HG03039 (cell line): Measurements from ENCODE around the gene TOP2A.
A peak's percentile ranks its signal among the peaks of the same experiment; 100 is the strongest.

Source experiments
- ATAC-seq: cut with Tn5 transposase; IDR thresholded peaks from one replicate; pipeline ENCODE4 v1.9.1; 2021; ENCODE audit warnings: mild to moderate bottlenecking, moderate library complexity; ENCODE audit not compliant: unreplicated experiment

Gene TOP2A

GRCh38 chr17:40348562-40349476 is 68.9 kb downstream of the TOP2A start:
- no peak for ATAC-seq

DNA sequence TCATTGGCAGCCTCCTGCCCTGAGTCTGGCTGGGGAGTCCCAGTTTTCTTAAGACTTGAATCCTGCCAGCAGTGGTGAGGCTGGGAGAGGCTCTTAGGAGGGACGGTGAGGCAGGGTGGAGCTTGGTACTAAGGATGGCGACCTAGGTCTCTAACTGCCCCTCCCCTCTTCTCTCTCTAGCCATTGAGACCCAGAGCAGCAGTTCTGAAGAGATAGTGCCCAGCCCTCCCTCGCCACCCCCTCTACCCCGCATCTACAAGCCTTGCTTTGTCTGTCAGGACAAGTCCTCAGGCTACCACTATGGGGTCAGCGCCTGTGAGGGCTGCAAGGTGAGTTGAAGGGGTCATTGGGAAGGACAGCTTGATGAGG is 69.6 kb downstream of the TOP2A start:
- ATAC-seq = no peak

DNA sequence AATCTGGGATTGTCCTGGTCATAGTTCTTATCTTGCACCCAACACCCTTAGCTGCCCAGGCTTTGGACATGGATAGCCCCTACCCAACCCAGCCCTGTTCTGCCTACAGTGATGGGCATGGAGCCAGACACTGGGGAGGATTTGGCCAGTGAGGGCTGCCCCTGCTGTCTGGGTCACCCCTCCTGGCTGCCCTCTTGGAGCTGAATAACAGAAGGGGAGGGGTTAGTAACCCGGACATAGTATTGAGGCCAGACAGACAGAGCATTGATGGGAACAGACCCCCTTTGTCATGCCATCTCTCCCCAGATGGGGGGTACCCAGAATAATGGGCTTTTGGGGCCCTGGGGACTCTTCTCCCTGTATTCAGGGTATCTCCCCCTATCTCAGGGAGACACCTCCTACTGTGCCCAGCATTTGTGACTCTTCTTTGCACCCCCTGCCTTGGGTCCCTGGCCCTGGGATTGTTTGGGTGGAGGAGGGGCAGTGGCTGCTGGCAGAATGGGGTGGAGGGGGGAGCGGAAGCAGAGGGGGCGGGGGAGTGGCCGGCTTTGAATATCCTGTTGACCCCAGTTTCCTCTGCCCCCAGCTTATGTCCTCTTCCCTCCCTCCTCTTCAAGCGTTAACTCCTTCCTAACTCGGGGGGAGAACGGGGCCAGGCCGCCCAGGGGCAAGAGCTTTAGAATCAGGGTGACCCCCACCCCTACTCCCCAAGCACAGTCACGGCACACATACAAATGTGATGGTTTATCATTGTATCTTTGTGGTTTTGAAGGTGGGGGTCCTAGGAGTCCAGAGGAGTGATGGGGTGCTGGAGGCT is 70.2 kb downstream of the TOP2A start:
- ATAC-seq = no peak

GRCh38 chr17:40346765-40347158 is 70.9 kb downstream of the TOP2A start:
- ATAC-seq = no peak

DNA sequence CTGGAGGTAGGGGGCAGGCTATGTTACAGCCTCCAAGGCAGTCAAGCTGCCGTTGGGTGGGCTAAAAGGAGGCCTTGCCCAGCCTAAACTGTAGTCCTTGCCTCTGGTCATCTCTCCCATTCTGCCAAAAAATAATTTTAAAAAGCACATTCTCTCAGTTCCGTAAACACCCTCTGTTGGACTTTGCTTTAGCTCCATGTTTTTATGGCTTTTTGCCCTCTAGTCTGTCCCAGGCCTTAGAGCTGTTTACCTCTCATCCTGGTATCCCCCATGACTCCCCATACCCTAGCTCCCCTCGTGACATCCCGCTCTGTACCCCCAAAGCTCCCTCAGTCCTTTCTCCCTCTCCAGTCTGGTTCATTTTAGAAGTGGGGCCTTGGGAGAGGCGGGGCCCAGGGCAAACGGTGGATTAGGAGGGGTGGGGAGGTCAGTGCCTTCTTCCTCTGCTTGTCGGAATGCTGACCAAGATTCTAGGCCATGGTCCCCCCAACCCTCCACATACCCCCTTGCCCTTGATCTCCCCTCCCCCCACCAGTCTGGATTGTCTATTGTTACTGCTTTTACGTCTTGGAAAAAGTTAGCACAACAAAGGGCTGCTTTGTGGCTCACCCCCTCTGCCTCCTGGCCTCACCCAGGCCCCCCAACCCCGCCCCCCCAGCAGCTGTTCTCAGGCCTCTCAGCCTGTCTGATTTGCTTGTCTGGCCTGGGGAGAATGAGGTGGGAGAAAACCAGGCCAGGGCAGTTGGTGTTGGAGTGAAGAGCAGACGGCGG is 71.5 kb downstream of the TOP2A start:
- no peak for ATAC-seq

DNA sequence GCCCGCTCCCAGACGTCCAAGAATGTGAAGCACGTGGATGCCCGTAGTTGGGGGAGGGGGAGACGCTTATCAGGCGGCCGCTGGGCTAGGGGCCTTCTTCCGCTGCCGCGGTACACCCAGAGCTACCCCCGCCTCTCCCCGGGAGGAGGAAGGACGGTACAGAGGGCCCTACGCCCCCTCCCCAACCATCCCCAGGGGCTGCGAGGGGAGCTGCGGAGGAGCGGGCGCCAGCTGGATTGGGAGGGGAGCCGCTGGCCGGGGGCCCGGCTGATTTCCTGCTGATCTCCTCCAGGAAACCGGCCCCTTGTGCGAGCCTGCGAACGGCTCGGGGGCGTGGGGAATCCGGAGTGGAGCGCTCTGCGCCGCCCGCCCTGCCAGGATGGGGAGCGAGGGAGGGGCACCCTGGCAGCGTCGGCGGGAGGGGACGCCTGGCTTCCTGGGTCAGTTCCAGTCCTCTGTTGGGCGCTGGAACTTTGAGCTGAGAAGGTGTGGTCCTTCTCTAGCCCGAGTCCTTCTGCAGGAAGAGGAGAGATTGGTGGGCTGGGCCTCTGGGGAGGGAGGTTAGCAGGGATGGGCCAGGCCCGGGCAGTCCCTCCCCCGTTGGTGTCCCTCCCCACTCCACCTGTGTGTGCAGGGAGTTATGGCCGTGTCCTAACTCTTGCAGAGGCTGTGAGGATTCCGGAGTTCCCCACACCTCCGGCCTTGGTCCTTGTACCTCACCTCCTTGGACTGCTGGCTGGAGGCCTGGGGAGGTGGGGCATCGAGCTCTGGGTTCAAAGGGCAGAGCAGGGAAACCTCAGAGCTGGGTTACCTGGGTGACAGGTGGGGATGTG is 72.3 kb downstream of the TOP2A start:
- no peak for ATAC-seq

DNA sequence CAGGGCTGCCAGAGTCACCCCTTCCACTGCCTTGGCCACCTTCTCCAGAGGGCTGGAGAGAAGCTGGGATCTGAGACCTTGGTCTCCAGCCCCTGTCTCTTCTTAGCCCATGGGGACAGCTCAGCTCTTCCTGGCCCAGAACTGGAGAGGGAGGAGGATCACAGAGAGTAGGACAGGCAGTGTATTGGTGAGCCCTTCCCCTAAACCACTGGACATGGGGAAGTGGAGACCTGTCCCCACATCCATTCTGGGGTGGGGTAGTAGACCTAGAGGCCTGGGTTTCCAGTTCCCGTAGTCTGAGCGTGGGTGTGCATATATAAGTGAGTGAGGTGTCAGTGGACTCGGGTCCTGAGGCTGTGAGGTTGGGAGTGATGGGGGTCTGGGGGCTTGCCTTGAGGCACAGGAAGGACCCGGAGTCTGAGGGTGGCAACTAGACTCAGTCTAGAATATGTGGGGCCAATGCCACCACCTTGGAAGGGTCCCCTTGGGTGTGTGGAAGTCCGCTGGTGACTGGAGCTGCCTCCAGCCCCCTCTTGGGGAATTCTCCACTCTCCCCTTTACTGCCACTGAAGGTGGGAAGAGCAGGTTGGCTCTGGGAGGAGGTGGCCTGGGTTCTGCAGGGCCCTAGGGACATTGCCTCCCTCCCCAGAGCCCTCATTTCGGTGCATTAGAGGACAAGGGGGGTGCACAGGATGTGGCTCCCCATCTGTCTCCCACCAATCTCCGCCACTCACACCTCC is 73.1 kb downstream of the TOP2A start:
- ATAC-seq = no peak

- no peak for ATAC-seq
Observed at GRCh38 chr17:40343219-40344119, 74.2 kb downstream of the TOP2A start.

DNA sequence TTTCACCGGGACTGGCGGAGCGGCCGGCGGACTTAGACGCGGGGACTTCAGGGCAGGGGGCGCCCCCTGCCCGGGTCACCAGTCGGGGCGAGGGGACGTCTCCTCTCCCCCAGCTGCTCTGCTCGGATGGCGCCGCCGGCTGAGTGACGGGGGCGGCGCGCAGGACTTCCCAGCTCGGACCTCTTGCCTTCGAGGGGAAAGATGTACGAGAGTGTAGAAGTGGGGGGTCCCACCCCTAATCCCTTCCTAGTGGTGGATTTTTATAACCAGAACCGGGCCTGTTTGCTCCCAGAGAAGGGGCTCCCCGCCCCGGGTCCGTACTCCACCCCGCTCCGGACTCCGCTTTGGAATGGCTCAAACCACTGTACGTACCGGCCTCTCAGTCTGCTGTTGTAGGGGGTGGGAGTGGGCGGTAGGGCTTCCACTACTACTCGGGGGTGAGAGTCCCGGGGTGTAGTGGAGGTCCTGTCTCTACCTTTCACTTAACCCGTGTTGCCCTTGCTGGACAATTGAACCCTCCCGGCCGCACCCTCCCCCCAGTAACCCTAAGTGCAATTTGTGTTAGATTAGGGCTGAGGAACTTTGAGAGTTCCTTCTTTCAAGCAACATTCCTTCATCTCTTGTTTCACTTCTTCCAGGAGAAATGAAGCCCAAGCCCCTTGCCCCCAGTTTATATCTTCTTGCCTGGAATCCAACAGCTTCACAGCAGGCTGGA is 75.0 kb downstream of the TOP2A start:
- ATAC-seq = no peak

GRCh38 chr17:40341808-40342503 is 75.7 kb downstream of the TOP2A start:
- no peak for ATAC-seq

- peak; percentile 39 for ATAC-seq
Observed at GRCh38 chr17:40340880-40341807, 76.6 kb downstream of the TOP2A start.

DNA sequence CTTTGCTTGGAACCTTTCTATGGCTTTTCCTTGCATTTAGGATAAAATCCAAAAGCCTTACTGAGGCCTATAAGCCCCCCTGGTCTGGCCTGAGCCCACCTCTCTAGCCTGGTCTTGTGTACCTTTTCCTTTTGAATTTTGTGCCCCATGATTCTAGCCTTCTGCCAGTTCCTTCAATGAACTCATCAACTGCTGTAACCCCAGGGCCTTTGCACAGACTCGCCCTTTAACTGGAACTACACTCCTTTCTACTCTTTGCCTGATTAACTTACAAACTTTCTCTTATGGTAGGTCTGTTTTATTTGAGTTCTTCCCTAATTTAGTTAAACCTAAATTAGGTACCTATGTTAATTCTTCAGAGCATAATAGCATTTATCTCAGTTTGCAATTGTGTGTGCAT is 77.4 kb downstream of the TOP2A start:
- ATAC-seq = no peak

- ATAC-seq = no peak
Observed at GRCh38 chr17:40338941-40339649, 78.6 kb downstream of the TOP2A start.
